Measurements from ENCODE around the gene TTC13. TPM values are rescaled to one million over a fixed set of nuclear protein-coding genes. Genes with fewer than 3 reads are reported as not detected.

Gene TTC13
- total RNA-seq, 3 donors from 2014 or later (not counting 1 experiment from before 2014, with no cell fraction given), result 72.4 to 90.1 (median 80.4) TPM

DNA sequence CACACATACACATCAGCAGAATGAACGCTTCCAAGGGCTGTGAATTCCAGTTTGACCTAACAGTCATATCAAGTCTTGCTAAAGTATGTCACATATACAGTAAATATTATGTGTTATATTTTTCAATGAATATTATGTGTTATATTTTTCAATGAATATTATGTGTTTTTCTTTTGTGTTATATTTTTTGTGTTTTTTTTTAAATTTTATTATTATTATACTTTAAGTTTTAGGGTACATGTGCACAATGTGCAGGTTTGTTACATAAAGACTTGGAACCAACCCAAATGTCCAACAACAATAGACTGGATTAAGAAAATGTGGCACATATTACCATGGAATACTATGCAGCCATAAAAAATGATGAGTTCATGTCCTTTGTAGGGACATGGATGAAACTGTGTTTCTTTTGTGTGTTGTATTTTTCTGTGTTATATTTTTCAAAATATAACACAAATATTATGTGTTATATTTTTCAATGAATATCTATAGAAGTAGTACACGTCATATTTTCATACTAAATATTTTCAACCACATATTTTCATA, 35.5 kb downstream of the TTC13 start:
- H3K27ac ChIP-seq (ENCODE audit: low read length), result no peak overlapping the region
- ATAC-seq (no peak), DNase-seq (no peak)
- H3K36me3 Mint-ChIP-seq, result peaks cover 9% of the 10 kb centered on the region
- H3K4me3 Mint-ChIP-seq, result no peak overlapping the region
- H3K4me3 ChIP-seq (ENCODE audit: low read length), result no peak overlapping the region
- H3K4me1 Mint-ChIP-seq, result peaks cover 20 to 39% of the 10 kb centered on the region in 2 donors
- peak overlapping the region in 1 of 2 donors; percentile 47 for H3K27ac Mint-ChIP-seq
- intact Hi-C loops (cut with micrococcal nuclease), result no loop called here
- no peaks in the 10 kb centered on the region for H3K27me3 ChIP-seq (ENCODE audit: control insufficient read depth, insufficient read depth, low read length)
- no peaks in the 10 kb centered on the region for H3K4me1 ChIP-seq (ENCODE audit: control insufficient read depth, insufficient read depth, low read length)
- TF ChIP-seq, protein P1, sequence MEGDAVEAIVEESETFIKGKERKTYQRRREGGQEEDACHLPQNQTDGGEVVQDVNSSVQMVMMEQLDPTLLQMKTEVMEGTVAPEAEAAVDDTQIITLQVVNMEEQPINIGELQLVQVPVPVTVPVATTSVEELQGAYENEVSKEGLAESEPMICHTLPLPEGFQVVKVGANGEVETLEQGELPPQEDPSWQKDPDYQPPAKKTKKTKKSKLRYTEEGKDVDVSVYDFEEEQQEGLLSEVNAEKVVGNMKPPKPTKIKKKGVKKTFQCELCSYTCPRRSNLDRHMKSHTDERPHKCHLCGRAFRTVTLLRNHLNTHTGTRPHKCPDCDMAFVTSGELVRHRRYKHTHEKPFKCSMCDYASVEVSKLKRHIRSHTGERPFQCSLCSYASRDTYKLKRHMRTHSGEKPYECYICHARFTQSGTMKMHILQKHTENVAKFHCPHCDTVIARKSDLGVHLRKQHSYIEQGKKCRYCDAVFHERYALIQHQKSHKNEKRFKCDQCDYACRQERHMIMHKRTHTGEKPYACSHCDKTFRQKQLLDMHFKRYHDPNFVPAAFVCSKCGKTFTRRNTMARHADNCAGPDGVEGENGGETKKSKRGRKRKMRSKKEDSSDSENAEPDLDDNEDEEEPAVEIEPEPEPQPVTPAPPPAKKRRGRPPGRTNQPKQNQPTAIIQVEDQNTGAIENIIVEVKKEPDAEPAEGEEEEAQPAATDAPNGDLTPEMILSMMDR (IDR thresholded peaks at IDR 0.05), result no peak
- no peaks in the 10 kb centered on the region for H3K27me3 Mint-ChIP-seq (ENCODE audit: low read depth in 2 of 2)
- H3K9me3 ChIP-seq (ENCODE audit: control insufficient read depth, insufficient read depth, low read length), result no peaks in the 10 kb centered on the region
- WGBS (ENCODE audit: insufficient coverage), result 100% methylated on average over 1 of the region's 2 CpGs
- no peaks in the 10 kb centered on the region for H3K9me3 Mint-ChIP-seq
- H3K36me3 ChIP-seq (ENCODE audit: control insufficient read depth, insufficient read depth, low read length), result peaks cover 45% of the 10 kb centered on the region

DNA sequence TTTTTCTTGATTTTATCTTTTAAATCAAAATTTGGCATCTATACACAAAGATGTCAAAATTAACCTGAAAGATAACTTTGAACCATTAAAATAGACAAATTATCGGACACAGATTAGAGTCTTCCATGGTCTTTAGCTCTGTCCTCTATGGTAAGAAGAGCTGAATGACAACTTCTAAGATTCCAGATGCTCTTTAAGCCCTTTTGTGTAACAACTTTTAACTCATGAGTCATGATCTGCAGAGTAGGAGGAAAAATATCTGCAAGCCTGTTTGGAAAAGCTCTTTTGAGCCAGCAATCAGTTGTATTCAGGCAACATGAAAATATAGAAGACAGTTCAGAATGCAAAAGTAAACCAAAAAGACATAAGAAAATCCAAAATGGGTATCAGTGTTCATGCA, 37.8 kb downstream of the TTC13 start:
- Mint-ChIP-seq H3K27me3 (ENCODE audit: low read depth in 2 of 2) (no peaks in the 10 kb centered on the region), H3K9me3 (no peaks in the 10 kb centered on the region), H3K27ac (no peak overlapping the region), H3K4me3 (no peak overlapping the region), H3K4me1 (peaks cover 16 to 41% of the 10 kb centered on the region in 2 donors), H3K36me3 (peaks cover 15% of the 10 kb centered on the region)
- Histone ChIP-seq H3K27ac (ENCODE audit: low read length) (no peak overlapping the region), H3K4me3 (ENCODE audit: low read length) (no peak overlapping the region), H3K4me1 (ENCODE audit: control insufficient read depth, insufficient read depth, low read length) (no peaks in the 10 kb centered on the region), H3K27me3 (ENCODE audit: control insufficient read depth, insufficient read depth, low read length) (no peaks in the 10 kb centered on the region), H3K9me3 (ENCODE audit: control insufficient read depth, insufficient read depth, low read length) (no peaks in the 10 kb centered on the region), H3K36me3 (ENCODE audit: control insufficient read depth, insufficient read depth, low read length) (peaks cover 55% of the 10 kb centered on the region)
- TF ChIP-seq, protein P1 (IDR thresholded peaks at IDR 0.05), result no peak
- ATAC-seq (no peak), DNase-seq (no peak)
- 100% methylated on average over 1 of the region's 1 CpG for WGBS (ENCODE audit: insufficient coverage)
- intact Hi-C loops (cut with micrococcal nuclease), result no loop called here

DNA sequence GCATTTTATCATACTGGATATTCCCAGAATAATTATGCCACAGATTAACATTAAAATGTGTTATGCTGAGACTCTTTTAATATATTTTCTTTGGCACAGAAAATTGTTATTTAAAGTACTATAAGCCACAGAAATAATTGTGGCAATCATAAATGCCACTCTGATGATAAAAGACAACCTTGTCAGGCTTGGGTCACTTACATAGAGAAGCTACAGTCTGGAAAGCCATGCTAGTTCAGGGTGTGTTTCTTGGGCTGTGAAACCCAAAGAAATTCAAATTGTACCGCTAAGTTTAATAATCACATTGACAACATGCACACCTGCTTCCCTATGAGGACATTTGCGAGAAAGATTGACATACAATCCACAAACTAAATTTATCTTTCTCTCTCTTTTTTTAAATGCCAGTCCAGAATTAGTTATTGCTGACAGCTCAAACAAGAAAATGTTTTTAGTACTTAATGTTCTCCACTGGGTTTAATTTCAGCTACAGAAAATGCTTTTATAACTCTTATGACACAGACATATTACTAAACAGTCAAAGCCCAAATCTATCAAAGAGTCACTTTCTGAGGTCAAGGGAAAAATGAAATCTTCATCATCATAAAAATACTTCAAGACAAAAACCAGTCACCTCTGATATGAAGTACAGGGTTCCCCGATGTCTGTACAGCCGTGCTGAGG, 38.7 kb downstream of the TTC13 start:
- H3K27me3 ChIP-seq (ENCODE audit: control insufficient read depth, insufficient read depth, low read length), result no peaks in the 10 kb centered on the region
- H3K36me3 ChIP-seq (ENCODE audit: control insufficient read depth, insufficient read depth, low read length), result peaks cover 55% of the 10 kb centered on the region
- H3K27ac ChIP-seq (ENCODE audit: low read length), result no peak overlapping the region
- no peaks in the 10 kb centered on the region for H3K4me1 ChIP-seq (ENCODE audit: control insufficient read depth, insufficient read depth, low read length)
- peaks cover 9% of the 10 kb centered on the region for H3K36me3 Mint-ChIP-seq
- H3K27ac Mint-ChIP-seq, result peak overlapping the region in 1 of 2 donors; percentile 12
- no peak overlapping the region for H3K4me3 ChIP-seq (ENCODE audit: low read length)
- H3K9me3 Mint-ChIP-seq, result no peaks in the 10 kb centered on the region
- ATAC-seq, result no peak
- intact Hi-C loops (cut with micrococcal nuclease), result no loop called here
- H3K4me1 Mint-ChIP-seq, result peaks cover 21 to 42% of the 10 kb centered on the region in 2 donors
- no peak overlapping the region for H3K4me3 Mint-ChIP-seq
- DNase-seq, result no peak
- H3K9me3 ChIP-seq (ENCODE audit: control insufficient read depth, insufficient read depth, low read length), result no peaks in the 10 kb centered on the region
- TF ChIP-seq, protein P1 (IDR thresholded peaks at IDR 0.05), result no peak
- WGBS (ENCODE audit: insufficient coverage), result 96% methylated on average over 4 of the region's 4 CpGs
- no peaks in the 10 kb centered on the region for H3K27me3 Mint-ChIP-seq (ENCODE audit: low read depth in 2 of 2)

Data from natural killer cell (primary cell).